ENCODE data around the gene RFX3.

The RFX3 gene

DNA sequence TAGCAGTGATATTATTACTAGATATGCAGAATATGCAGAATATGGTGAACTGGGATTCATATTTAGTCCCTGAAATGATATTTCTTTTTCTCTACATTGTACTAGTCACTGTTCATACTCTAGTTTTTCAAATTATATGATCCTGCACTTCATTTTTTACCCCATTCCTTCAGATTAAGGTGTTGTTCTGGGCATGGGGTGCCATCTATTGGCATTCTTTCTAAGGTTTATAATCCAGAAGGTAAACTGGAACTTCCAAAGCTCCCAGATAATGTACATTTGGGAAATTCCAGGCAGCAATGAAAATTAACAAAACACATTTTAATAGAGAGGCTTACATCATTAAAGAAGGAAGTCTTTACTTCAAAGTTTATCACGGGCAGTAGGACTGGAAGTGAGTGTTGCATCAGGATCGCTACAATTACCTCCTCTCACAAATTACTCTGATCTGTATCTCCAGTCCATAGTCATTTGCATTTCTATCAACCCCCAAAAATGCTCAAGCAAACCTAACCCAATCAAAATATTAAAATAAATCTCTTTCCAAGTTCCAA lies 12.5 kb downstream of the RFX3 start:
- no peak for DNase-seq

DNA sequence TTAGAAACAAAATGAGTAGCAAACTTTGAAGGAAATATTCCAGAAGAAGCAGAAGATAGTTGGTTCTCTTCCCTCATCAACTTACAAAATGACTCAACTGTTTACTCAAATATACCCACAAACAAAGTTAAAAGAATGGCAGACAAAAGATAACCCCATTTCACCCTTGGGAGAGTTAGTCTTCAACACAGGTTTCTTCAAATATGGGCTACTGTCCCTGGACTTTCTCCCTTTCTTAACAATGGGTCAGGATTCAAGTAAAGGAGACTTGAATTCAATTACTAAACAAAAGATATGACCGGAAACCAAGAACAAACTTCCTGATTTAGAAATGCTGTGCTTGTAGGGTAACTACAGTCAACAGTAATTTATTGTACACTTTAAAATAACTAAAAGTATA lies 14.2 kb downstream of the RFX3 start:
- no peak for DNase-seq

DNA sequence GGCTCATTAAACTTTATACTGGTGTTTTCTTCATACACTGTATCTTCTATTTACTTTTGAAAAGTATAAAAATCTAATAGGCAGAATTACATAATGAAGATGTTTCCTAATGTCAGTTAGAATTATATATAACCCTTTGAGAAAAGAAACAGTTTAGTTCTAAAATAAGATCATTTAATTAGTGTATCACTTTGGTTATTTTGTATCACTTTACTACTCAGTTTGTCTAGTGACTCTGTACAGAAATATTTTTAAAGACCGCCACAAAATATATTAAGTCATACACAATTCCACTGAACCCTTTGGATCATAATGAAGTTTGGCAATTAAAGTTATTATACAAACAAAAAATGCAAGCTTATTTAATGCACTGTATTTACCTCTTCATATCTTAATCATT lies 15.0 kb downstream of the RFX3 start:
- DNase-seq: no peak

DNA sequence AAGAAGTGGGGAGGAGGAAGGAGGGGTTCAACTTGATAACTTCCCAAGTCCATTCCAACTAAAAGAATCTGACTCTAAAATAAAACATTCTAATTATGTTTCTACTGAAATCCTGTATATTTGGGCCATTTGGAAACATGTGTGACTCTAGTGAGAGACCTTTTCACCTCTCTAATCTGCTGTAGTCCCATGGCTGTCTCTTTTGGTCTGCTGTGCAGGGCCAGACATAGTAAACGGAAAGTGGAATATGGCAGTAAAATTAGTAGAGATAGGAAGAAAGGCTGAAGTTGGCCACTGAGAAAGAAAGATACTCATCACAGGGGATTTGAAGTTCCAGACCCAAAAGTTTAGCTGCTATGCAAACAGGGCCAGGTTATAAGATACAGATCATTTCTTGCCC lies 15.9 kb downstream of the RFX3 start:
- DNase-seq: no peak

- no peak for DNase-seq
Observed at GRCh38 chr9:3508521-3509291, 17.1 kb downstream of the RFX3 start.

DNA sequence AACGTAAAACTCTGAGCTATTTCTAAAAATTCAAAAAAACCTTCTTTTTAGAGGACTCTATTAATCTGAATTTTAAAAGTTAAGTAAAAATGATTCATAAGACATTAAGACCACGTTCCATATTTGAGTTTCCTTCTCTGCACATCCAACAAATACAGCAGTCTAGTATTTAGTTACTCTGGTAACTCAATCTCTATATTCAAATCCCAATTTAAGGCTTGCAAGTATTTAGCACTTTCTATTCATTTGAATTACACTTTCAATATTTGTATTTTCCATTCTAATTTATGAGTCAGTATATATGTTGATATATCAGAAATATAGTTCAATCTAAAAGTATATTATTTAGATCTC lies 17.7 kb downstream of the RFX3 start:
- DNase-seq: no peak

DNA sequence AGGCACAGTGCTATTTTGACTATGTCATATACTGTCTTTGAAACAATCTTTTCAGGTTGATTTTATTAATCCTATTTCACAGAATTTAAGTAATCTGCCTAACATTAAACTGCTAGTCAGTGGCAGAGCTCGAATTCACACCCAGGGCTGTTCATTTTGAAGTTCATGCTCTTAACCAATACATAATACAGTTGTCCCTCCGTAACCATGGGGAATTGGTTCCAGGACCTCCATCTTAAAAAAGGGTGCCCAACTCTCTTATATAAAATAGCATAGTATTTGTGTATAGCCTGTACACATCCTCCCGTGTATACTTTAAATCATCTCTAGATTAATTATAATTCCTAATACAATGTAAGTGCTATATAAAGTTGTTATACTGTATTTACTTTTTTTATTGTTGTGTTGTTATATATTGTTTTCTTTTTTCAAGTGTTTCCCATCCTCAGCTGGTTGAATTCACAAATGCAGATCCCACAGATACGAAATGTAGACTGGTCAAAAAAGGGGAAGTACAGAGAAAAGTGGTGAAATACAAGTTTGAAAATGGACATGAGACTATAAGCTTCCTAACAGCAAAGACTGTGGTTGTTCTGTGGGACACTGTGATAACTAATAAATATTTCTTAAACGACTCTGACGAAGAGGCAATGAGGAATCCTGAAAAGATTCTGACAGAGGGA lies 18.3 kb downstream of the RFX3 start:
- DNase-seq: no peak

GRCh38 chr9:3506164-3506563 lies 19.6 kb downstream of the RFX3 start:
- no peak for DNase-seq

DNA sequence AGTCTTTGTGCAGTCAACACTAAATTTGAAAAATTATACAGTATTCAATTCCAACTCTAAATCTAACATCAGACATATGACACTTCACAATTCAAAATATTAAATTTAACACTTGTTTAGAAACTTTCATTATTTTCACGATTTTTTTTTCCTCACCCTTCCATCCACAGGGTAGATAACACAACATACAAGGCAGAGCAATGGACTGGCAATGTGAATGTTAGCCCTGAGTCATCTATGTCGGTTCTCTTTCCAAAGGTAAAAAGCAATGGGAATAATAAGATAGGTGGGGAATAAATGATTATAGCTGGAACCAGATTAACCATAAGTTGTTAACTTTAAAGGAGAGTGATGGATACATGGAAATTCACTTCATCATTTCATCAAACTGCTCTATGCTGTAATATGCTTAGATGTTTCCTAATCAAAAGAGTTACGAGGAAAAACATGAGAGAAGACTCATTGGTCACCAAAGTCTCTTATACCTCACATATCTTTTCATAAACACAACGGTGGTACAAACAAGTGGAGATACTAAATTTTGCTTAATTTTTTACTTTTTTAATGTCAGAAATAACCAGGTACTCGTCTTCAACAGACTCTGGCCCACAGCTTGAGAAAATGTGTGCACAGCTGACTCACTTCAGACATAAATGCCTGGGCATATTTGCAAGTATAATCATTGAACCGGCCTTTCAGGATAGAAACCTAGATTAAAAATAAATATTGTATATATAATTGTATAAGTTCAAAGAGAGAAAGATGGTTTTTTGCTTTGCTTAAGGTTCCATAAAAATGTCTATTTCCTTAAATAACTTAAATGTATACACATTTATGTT lies 23.0 kb downstream of the RFX3 start:
- no peak for DNase-seq

- no peak for DNase-seq
Observed at GRCh38 chr9:3500044-3500443, 25.8 kb downstream of the RFX3 start.

GRCh38 chr9:3498691-3499090 lies 27.1 kb downstream of the RFX3 start:
- no peak for DNase-seq

DNA sequence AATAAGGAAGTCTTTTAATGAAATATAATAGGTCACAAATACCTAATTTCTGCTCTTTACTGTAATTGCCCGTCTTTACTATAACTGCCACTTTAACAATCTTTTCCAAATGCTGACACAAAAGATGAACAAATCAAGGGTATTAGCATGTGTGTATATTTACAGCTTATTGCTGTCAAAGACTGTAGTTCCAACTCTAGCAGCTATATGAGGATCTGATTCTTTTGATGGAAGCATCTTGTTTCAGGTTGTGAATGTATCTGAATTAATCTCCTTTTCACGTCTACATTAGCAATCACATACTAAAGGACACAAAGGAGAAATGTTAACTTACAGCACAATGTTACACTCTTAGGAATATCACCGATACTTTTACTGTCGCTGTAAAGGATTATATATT lies 27.9 kb downstream of the RFX3 start:
- DNase-seq: no peak

- DNase-seq: no peak
Observed at GRCh38 chr9:3497401-3497800, 28.4 kb downstream of the RFX3 start.

DNA sequence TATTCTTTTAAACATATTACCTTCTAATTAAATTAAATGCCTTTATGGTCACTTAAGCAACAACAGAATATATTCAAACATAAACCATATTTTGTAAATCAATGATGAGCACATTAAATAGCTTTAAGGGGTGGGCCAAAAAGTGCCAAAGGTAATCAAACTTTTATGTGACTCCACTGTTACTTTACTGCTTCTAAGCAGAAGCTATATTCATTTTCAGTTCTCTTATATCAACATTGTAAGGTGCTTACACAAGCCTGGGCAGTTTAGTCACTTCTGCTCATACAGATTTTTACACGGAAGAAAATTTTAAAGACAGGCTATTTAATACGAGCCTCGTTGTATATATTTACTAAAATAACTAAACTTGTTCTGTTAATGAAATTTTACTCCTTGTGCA lies 29.9 kb downstream of the RFX3 start:
- DNase-seq: no peak

DNA sequence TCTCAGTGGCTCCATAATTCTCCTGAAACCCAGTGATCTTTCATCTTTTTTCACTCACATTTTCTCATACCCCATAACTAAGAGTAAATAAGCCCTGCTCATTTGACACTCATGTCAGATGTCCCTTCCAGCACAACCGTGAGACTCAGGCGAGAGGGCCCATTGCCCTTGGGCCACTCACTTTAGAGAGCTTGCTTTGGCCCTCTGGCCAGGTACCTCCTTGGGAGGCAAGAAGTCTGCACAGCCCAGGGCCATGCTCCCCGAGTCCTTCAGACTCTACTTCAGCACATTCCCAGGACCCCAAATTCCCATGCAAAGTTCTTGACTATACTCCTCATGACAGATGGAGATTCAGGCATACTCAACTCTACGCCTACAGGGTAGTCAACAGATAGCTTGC lies 33.6 kb downstream of the RFX3 start:
- DNase-seq: no peak

DNA sequence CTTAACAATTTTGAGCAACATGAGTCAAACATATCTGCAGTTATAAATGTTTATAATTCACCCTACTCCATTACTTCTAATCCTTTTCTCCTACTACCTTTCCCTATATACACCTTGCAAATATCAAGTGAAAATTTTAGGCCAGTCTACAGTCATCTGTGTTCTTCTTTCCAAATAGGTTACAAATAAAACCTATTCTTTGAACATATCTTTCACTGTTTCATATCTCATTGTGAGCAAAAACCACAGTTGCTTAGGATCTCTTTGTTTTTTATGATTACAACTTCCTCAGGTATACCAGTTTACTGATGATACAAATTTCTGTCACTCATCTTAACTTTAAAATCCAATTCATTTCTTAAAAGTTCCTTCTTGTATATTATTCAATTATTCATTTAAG lies 34.4 kb downstream of the RFX3 start:
- no peak for DNase-seq

- no peak for DNase-seq
Observed at GRCh38 chr9:3490957-3491356, 34.8 kb downstream of the RFX3 start.

DNA sequence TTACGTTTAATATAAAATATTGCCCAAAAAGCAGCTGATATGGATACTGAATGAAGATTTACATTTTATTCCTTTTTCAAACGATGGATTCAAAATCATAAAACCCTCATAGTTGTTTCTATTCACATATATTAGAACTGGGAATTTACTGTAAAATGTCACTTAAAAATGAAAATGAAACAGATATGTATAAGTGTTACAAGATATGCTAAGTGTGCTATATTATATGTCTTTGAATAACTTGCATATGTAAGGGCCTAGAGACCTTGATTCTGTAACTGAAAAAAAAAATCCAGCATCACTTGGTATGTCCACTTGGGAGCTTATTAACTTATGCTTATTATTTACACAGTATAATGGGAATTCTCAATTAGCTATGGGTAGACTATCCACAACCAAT lies 43.2 kb downstream of the RFX3 start:
- no peak for DNase-seq

GRCh38 chr9:3480353-3480655 lies 45.5 kb downstream of the RFX3 start:
- no peak for DNase-seq

- DNase-seq: no peak
Observed at GRCh38 chr9:3479514-3480352, 46.1 kb downstream of the RFX3 start.

GRCh38 chr9:3478549-3478953 lies 47.2 kb downstream of the RFX3 start:
- DNase-seq: no peak

DNA sequence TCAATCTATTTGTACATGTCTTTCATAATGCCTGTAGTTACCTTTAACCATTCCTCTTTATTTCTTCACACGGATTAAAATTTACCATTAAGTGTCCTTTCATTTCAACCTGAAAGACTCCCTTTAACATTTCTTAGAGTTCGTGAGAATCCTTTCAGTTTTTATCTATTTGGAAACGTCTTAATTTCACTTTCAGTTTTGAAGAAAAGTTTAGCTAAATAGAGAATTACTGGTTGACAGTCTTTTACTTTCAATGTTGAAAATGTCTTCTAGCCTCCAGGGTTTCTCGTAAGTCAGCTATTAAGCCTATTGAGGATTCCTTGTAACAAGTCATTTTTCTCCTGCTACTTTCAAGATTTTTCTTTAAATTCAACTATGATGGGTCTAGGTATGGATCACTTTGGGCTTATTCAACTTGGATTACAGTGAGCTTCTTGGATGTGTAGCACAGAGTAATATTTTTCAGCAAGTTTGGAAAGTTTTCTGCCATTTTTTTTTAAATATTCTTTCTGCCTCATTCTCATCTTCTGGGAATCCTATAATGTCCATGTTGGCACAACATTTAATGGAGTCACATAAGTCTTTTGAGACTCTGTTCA lies 48.5 kb downstream of the RFX3 start:
- no peak for DNase-seq

All from GDM1 (cell line).